PC-3 (cell line): ENCODE measurements around the gene CPZ. TPM values are rescaled to one million over a fixed set of nuclear protein-coding genes. Genes with fewer than 3 reads are reported as not detected.
A peak's percentile ranks its signal among the peaks of the same experiment; 100 is the strongest.

Experiments
- ATAC-seq: fragments of 200-7000 bp; cut with Tn5 transposase; 2 replicates; pipeline ENCODE4 v1.9.1; 2020; ENCODE audit warnings: mild to moderate bottlenecking, moderate library complexity
- BruUV-seq: library from RNA; stranded (reverse); fragments of 400-500 nt; replicated peaks from 2 replicates; lab custom pipeline; 2021; lab: Mats Ljungman, UMichigan
- CTCF ChIA-PET: fragments of 300-600 bp; sonication (Branson Sonifier 250); formaldehyde crosslinking; loops from one replicate; lab custom pipeline; 2022; ENCODE audit warnings: antibody characterized with exemption; lab: Charles Lee
- POLR2A ChIA-PET: fragments of 300-600 bp; sonication (Branson Sonifier 250); formaldehyde crosslinking; loops from one replicate; lab custom pipeline; 2022; ENCODE audit warnings: antibody characterized with exemption; ENCODE audit not compliant: unreplicated experiment; lab: Charles Lee
- DNase-seq: peaks from one replicate; pipeline ENCODE4 v3.0.0-alpha.2; 2015
- H2AFZ ChIP-seq: fragments of 300-600 bp; sonication (generic); 2 replicates; pipeline ENCODE4 v1.6.0; 2016; ENCODE audit warnings: antibody characterized with exemption, low read length
- H3F3A ChIP-seq: fragments of 300-600 bp; sonication (generic); one replicate; pipeline ENCODE4 v1.6.0; 2017; ENCODE audit warnings: antibody characterized with exemption, low read length, control low read depth, mild to moderate bottlenecking; ENCODE audit not compliant: unreplicated experiment
- H3K27ac ChIP-seq: fragments of 300-600 bp; sonication (generic); 2 replicates; pipeline ENCODE4 v1.5.1; 2016; ENCODE audit warnings: mild to moderate bottlenecking, low read length
- H3K27me3 ChIP-seq: fragments of 300-600 bp; sonication (generic); 2 replicates; pipeline ENCODE4 v1.6.1; 2016; ENCODE audit warnings: low read length, mixed read lengths
- H3K36me3 ChIP-seq: fragments of 300-600 bp; sonication (generic); 2 replicates; pipeline ENCODE4 v1.6.1; 2016; ENCODE audit warnings: low read depth, mixed run types, low read length, mixed read lengths
- H3K4me1 ChIP-seq: fragments of 300-600 bp; sonication (generic); 2 replicates; pipeline ENCODE4 v1.5.1; 2016; ENCODE audit warnings: low read length; ENCODE audit not compliant: insufficient read depth
- H3K4me2 ChIP-seq: fragments of 300-600 bp; sonication (generic); 2 replicates; pipeline ENCODE4 v1.6.0; 2016; ENCODE audit warnings: low read length
- H3K4me3 ChIP-seq: fragments of 300-600 bp; sonication (generic); 2 replicates; pipeline ENCODE4 v1.5.1; 2016; ENCODE audit warnings: mild to moderate bottlenecking, low read length, mixed read lengths
- H3K79me2 ChIP-seq: fragments of 300-600 bp; sonication (generic); 2 replicates; pipeline ENCODE4 v1.6.1; 2017; ENCODE audit warnings: low read length, mixed read lengths
- H3K9ac ChIP-seq: fragments of 300-600 bp; sonication (generic); 2 replicates; pipeline ENCODE4 v1.6.0; 2016; ENCODE audit warnings: mild to moderate bottlenecking, low read length
- H3K9me2 ChIP-seq: fragments of 300-600 bp; sonication (generic); replicated peaks from 2 replicates; pipeline ENCODE4 v1.6.1; 2016; ENCODE audit warnings: mixed run types, low read length, mixed read lengths
- H3K9me3 ChIP-seq: fragments of 300-600 bp; sonication (generic); 2 replicates; pipeline ENCODE4 v1.6.1; 2016; ENCODE audit warnings: low read length, mixed read lengths
- H4K20me1 ChIP-seq: fragments of 300-600 bp; sonication (generic); 2 replicates; pipeline ENCODE4 v1.6.1; 2016; ENCODE audit warnings: low read length, mixed read lengths
- CTCF ChIP-seq: fragments of 300-600 bp; sonication (generic); conservative IDR thresholded peaks from 2 replicates; pipeline ENCODE4 v1.5.1; 2017; ENCODE audit warnings: antibody characterized with exemption, low read depth, mild to moderate bottlenecking, low read length
- EZH2 ChIP-seq: fragments of 300-600 bp; sonication (generic); IDR thresholded peaks from one replicate; pipeline ENCODE4 v1.6.1; 2017; ENCODE audit warnings: antibody characterized with exemption, mild to moderate bottlenecking, low read length; ENCODE audit not compliant: unreplicated experiment
- EZH2phosphoT487 ChIP-seq: fragments of 300-600 bp; sonication (generic); IDR thresholded peaks from 2 replicates; pipeline ENCODE4 v1.6.1; 2018; ENCODE audit warnings: mild to moderate bottlenecking, antibody characterized with exemption, low read length, borderline replicate concordance
- intact Hi-C: fragments of 100-400 bp; cut with micrococcal nuclease; formaldehyde crosslinking; loops from 2 replicates; pipeline ENCODE4 v1.9.0; 2023
- total RNA-seq: library from RNA; depleted of rRNA; stranded (reverse); fragments of >200 nt; gene quantifications from 2 replicates; pipeline ENCODE4 v1.2.3, GENCODE V29; 2014

Gene CPZ
- total RNA-seq, 1 experiment from 2014 or later, result 27.9 TPM

- BruUV-seq, result no TSS peak
- intact Hi-C loops, result no loop called here
- H3K27ac ChIP-seq, result no peak overlapping the region
- no peak overlapping the region for H3K4me3 ChIP-seq
- H3K27me3 ChIP-seq, result no peaks in the 10 kb centered on the region
- ChIA-PET POLR2A (no interaction called here), CTCF (interaction anchor here (0.5 to 0.6 kb wide), 2 partner anchors 128 to 135 kb away, joined by 3 read pairs; no protein-coding TSS in a partner anchor)
- peak; percentile 23; the same call in 1 of the 2 replicates for ATAC-seq
- H3K9ac ChIP-seq, result no peak overlapping the region
- H3K9me3 ChIP-seq, result no peaks in the 10 kb centered on the region
- no peaks in the 10 kb centered on the region for H3K4me1 ChIP-seq
- DNase-seq, result peak; percentile 7
- no peak overlapping the region for H3K4me2 ChIP-seq
- H3K36me3 ChIP-seq, result no peaks in the 10 kb centered on the region
- H3K9me2 ChIP-seq, result no peaks in the 10 kb centered on the region
- H3F3A ChIP-seq, result no peaks in the 10 kb centered on the region
- no peak overlapping the region for H2AFZ ChIP-seq
- TF ChIP-seq EZH2phosphoT487 (no peak), EZH2 (no peak), CTCF (peak; percentile 73)
- H3K79me2 ChIP-seq, result no peaks in the 10 kb centered on the region
- no peaks in the 10 kb centered on the region for H4K20me1 ChIP-seq
Measured at GRCh38 chr4:8607603-8608481, 15.3 kb downstream of the CPZ start.

- Histone ChIP-seq H3K4me2 (no peak overlapping the region), H3F3A (no peaks in the 10 kb centered on the region), H3K9me3 (no peaks in the 10 kb centered on the region), H3K4me1 (no peaks in the 10 kb centered on the region), H3K79me2 (no peaks in the 10 kb centered on the region), H4K20me1 (no peaks in the 10 kb centered on the region), H3K4me3 (no peak overlapping the region), H3K36me3 (no peaks in the 10 kb centered on the region), H3K9me2 (no peaks in the 10 kb centered on the region), H3K9ac (no peak overlapping the region), H3K27me3 (no peaks in the 10 kb centered on the region), H2AFZ (no peak overlapping the region), H3K27ac (no peak overlapping the region)
- ChIA-PET CTCF (interaction anchor here (0.6 kb wide), 1 partner anchor 129 kb away, joined by 3 read pairs; no protein-coding TSS in a partner anchor), POLR2A (no interaction called here)
- no peak for ATAC-seq
- BruUV-seq, result no TSS peak
- DNase-seq, result no peak
- intact Hi-C loops, result no loop called here
- TF ChIP-seq EZH2phosphoT487 (no peak), CTCF (no peak), EZH2 (no peak)
Measured at GRCh38 chr4:8608714-8609391, 16.3 kb downstream of the CPZ start.
